ENCODE results near the gene COL19A1.
"Not testable (repeated sequence)": the region's sequence is repeated elsewhere in the genome, so short reads cannot be mapped to it uniquely, and the experiment has no call there.

COL19A1 gene

GRCh38 chr6:69820018-69820417, 46.3 kb upstream of the COL19A1 start:
- H3K36me3 ChIP-seq (ENCODE audit: low read depth) = no peaks in the 10 kb centered on the region
- H3K9me3 ChIP-seq (ENCODE audit: severe bottlenecking) = no peaks in the 10 kb centered on the region
- H3K27me3 ChIP-seq (ENCODE audit: insufficient read depth, poor library complexity, severe bottlenecking) = no peaks in the 10 kb centered on the region
- no peak overlapping the region for H3K4me3 ChIP-seq (ENCODE audit: severe bottlenecking)
- TF ChIP-seq, protein P1, sequence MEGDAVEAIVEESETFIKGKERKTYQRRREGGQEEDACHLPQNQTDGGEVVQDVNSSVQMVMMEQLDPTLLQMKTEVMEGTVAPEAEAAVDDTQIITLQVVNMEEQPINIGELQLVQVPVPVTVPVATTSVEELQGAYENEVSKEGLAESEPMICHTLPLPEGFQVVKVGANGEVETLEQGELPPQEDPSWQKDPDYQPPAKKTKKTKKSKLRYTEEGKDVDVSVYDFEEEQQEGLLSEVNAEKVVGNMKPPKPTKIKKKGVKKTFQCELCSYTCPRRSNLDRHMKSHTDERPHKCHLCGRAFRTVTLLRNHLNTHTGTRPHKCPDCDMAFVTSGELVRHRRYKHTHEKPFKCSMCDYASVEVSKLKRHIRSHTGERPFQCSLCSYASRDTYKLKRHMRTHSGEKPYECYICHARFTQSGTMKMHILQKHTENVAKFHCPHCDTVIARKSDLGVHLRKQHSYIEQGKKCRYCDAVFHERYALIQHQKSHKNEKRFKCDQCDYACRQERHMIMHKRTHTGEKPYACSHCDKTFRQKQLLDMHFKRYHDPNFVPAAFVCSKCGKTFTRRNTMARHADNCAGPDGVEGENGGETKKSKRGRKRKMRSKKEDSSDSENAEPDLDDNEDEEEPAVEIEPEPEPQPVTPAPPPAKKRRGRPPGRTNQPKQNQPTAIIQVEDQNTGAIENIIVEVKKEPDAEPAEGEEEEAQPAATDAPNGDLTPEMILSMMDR (IDR thresholded peaks at IDR 0.05; ENCODE audit: poor library complexity, severe bottlenecking) = no peak
- ATAC-seq (ENCODE audit: low read depth) (no peak), DNase-seq (ENCODE audit: low spot score) (no peak)
- no peak overlapping the region for H3K27ac ChIP-seq (ENCODE audit: poor library complexity, severe bottlenecking)
- H3K4me1 ChIP-seq (ENCODE audit: insufficient read depth, poor library complexity, severe bottlenecking) = no peaks in the 10 kb centered on the region

- Histone ChIP-seq H3K9me3 (ENCODE audit: severe bottlenecking) (no peaks in the 10 kb centered on the region), H3K27me3 (ENCODE audit: insufficient read depth, poor library complexity, severe bottlenecking) (no peaks in the 10 kb centered on the region), H3K4me1 (ENCODE audit: insufficient read depth, poor library complexity, severe bottlenecking) (no peaks in the 10 kb centered on the region), H3K36me3 (ENCODE audit: low read depth) (no peaks in the 10 kb centered on the region), H3K27ac (ENCODE audit: poor library complexity, severe bottlenecking) (no peak overlapping the region), H3K4me3 (ENCODE audit: severe bottlenecking) (no peak overlapping the region)
- TF ChIP-seq, protein P1 (IDR thresholded peaks at IDR 0.05; ENCODE audit: poor library complexity, severe bottlenecking) = no peak
- ATAC-seq (ENCODE audit: low read depth) = no peak
- no peak for DNase-seq (ENCODE audit: low spot score)
Measured at GRCh38 chr6:69820438-69820837, 45.9 kb upstream of the COL19A1 start.

GRCh38 chr6:69824355-69824754, 42.0 kb upstream of the COL19A1 start:
- DNase-seq (ENCODE audit: low spot score); ATAC-seq (ENCODE audit: low read depth); H3K9me3 ChIP-seq (ENCODE audit: severe bottlenecking); H3K27ac ChIP-seq (ENCODE audit: poor library complexity, severe bottlenecking); H3K27me3 ChIP-seq (ENCODE audit: insufficient read depth, poor library complexity, severe bottlenecking); H3K36me3 ChIP-seq (ENCODE audit: low read depth); H3K4me1 ChIP-seq (ENCODE audit: insufficient read depth, poor library complexity, severe bottlenecking); H3K4me3 ChIP-seq (ENCODE audit: severe bottlenecking): not testable (repeated sequence)

GRCh38 chr6:69825904-69826303, 40.5 kb upstream of the COL19A1 start:
- no peaks in the 10 kb centered on the region for H3K36me3 ChIP-seq (ENCODE audit: low read depth)
- no peak overlapping the region for H3K4me3 ChIP-seq (ENCODE audit: severe bottlenecking)
- DNase-seq (ENCODE audit: low spot score) (no peak), ATAC-seq (ENCODE audit: low read depth) (no peak)
- peaks cover 4% of the 10 kb centered on the region for H3K27me3 ChIP-seq (ENCODE audit: insufficient read depth, poor library complexity, severe bottlenecking)
- H3K4me1 ChIP-seq (ENCODE audit: insufficient read depth, poor library complexity, severe bottlenecking) = no peaks in the 10 kb centered on the region
- no peaks in the 10 kb centered on the region for H3K9me3 ChIP-seq (ENCODE audit: severe bottlenecking)
- H3K27ac ChIP-seq (ENCODE audit: poor library complexity, severe bottlenecking) = no peak overlapping the region
- TF ChIP-seq, protein P1 (IDR thresholded peaks at IDR 0.05; ENCODE audit: poor library complexity, severe bottlenecking) = no peak

DNA sequence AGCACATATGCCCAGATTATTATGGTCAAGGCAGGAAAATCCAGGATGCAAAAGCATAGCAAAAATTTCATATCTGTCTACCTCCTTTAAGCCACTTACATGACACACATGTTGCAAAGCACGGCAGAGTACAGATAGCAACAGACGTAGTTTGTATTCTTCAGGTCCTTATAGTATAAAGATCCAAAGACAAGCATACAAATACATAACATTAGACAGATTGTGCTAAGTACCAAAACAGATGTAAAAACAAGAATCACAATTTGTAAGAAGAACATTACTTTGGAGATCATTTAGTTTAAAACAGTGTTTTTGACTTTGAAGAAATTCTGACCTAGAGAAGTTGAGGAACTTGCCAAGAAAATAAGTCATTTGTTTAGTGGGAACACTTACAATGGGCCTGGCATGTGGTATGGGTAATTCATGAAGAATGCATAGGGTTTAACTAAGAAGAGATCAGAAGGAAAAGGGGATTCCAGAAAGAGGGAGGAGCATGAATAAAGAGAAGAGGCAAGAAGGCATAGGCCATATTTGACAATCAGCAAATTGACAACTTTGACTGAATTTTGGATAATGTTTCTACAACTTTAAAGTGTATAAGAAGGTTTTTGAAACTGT, 39.0 kb upstream of the COL19A1 start:
- no peaks in the 10 kb centered on the region for H3K4me1 ChIP-seq (ENCODE audit: insufficient read depth, poor library complexity, severe bottlenecking)
- H3K4me3 ChIP-seq (ENCODE audit: severe bottlenecking) = no peak overlapping the region
- no peak overlapping the region for H3K27ac ChIP-seq (ENCODE audit: poor library complexity, severe bottlenecking)
- ATAC-seq (ENCODE audit: low read depth) (no peak), DNase-seq (ENCODE audit: low spot score) (no peak)
- H3K36me3 ChIP-seq (ENCODE audit: low read depth) = no peaks in the 10 kb centered on the region
- H3K27me3 ChIP-seq (ENCODE audit: insufficient read depth, poor library complexity, severe bottlenecking) = peaks cover 9% of the 10 kb centered on the region
- TF ChIP-seq, protein P1 (IDR thresholded peaks at IDR 0.05; ENCODE audit: poor library complexity, severe bottlenecking) = no peak
- H3K9me3 ChIP-seq (ENCODE audit: severe bottlenecking) = no peaks in the 10 kb centered on the region

Measured in RWPE2 (cell line).